ENCODE measurements around the gene CNR2.
"Not testable (repeated sequence)": the region's sequence is repeated elsewhere in the genome, so short reads cannot be mapped to it uniquely, and the experiment has no call there.

CNR2 gene

GRCh38 chr1:23836037-23836436, 77.1 kb downstream of the CNR2 start:
- Histone ChIP-seq H4K20me1 (ENCODE audit: insufficient read depth, low read length) (no peaks in the 10 kb centered on the region), H3K9ac (ENCODE audit: low read length) (no peak overlapping the region), H3K4me1 (ENCODE audit: insufficient read depth, low read length, severe bottlenecking) (peaks cover 20% of the 10 kb centered on the region), H3K27ac (ENCODE audit: low read depth, low read length, poor library complexity, severe bottlenecking) (no peak overlapping the region), H3K4me3 (ENCODE audit: low read depth, low read length, poor library complexity, severe bottlenecking) (no peak overlapping the region), H3K79me2 (ENCODE audit: insufficient read depth, low read length) (no peaks in the 10 kb centered on the region), H2AFZ (ENCODE audit: low read length) (no peak overlapping the region), H3K36me3 (ENCODE audit: insufficient read depth, low read length) (no peaks in the 10 kb centered on the region), H3F3A (ENCODE audit: insufficient read depth, low read length) (no peaks in the 10 kb centered on the region), H3K4me2 (ENCODE audit: low read length) (no peak overlapping the region), H3K9me3 (ENCODE audit: low read length) (no peaks in the 10 kb centered on the region), H3K9me2 (ENCODE audit: low read depth, low read length) (no peaks in the 10 kb centered on the region), H3K27me3 (ENCODE audit: insufficient read depth, low read length) (no peaks in the 10 kb centered on the region)
- no peak for TF ChIP-seq EZH2 (IDR thresholded peaks at IDR 0.05; ENCODE audit: borderline replicate concordance, low read length)
- TF ChIP-seq, protein P1, sequence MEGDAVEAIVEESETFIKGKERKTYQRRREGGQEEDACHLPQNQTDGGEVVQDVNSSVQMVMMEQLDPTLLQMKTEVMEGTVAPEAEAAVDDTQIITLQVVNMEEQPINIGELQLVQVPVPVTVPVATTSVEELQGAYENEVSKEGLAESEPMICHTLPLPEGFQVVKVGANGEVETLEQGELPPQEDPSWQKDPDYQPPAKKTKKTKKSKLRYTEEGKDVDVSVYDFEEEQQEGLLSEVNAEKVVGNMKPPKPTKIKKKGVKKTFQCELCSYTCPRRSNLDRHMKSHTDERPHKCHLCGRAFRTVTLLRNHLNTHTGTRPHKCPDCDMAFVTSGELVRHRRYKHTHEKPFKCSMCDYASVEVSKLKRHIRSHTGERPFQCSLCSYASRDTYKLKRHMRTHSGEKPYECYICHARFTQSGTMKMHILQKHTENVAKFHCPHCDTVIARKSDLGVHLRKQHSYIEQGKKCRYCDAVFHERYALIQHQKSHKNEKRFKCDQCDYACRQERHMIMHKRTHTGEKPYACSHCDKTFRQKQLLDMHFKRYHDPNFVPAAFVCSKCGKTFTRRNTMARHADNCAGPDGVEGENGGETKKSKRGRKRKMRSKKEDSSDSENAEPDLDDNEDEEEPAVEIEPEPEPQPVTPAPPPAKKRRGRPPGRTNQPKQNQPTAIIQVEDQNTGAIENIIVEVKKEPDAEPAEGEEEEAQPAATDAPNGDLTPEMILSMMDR (IDR thresholded peaks at IDR 0.05; ENCODE audit: low read length) = no peak

- H4K20me1 ChIP-seq (ENCODE audit: insufficient read depth, low read length); H3K27me3 ChIP-seq (ENCODE audit: insufficient read depth, low read length); H3K27ac ChIP-seq (ENCODE audit: low read depth, low read length, poor library complexity, severe bottlenecking); H3K9ac ChIP-seq (ENCODE audit: low read length); H3F3A ChIP-seq (ENCODE audit: insufficient read depth, low read length); H2AFZ ChIP-seq (ENCODE audit: low read length); H3K4me2 ChIP-seq (ENCODE audit: low read length); H3K36me3 ChIP-seq (ENCODE audit: insufficient read depth, low read length); H3K9me3 ChIP-seq (ENCODE audit: low read length); H3K79me2 ChIP-seq (ENCODE audit: insufficient read depth, low read length); H3K4me3 ChIP-seq (ENCODE audit: low read depth, low read length, poor library complexity, severe bottlenecking); H3K9me2 ChIP-seq (ENCODE audit: low read depth, low read length): not testable (repeated sequence)
- peaks cover 20% of the 10 kb centered on the region for H3K4me1 ChIP-seq (ENCODE audit: insufficient read depth, low read length, severe bottlenecking)
Observed at GRCh38 chr1:23834156-23834555, 79.0 kb downstream of the CNR2 start.

DNA sequence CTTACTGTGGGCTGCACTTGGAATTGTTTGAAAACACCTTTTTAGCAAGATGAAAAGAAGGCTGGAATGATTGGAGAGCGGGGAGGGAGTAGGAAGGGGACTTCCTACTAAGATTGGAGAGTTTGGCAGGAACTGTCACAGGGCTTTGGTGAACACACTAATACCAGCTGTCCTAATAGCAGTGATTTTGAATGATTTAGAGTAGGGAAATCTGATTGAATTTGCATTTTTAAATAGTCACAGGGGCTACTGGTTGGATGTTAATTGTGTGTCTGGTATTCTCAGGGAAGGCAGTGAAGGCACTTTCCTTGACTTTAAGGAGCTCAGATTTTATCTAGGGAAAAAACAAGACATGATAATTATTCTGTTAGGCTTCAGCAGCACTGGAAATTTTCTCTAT, 85.4 kb downstream of the CNR2 start:
- H3K4me3 ChIP-seq (ENCODE audit: low read depth, low read length, poor library complexity, severe bottlenecking) = no peak overlapping the region
- no peak for TF ChIP-seq EZH2 (IDR thresholded peaks at IDR 0.05; ENCODE audit: borderline replicate concordance, low read length)
- TF ChIP-seq, protein P1 (IDR thresholded peaks at IDR 0.05; ENCODE audit: low read length) = no peak
- H4K20me1 ChIP-seq (ENCODE audit: insufficient read depth, low read length) = no peaks in the 10 kb centered on the region
- peaks cover 7% of the 10 kb centered on the region; the same call in 1 of the 2 replicates for H3F3A ChIP-seq (ENCODE audit: insufficient read depth, low read length)
- no peaks in the 10 kb centered on the region for H3K36me3 ChIP-seq (ENCODE audit: insufficient read depth, low read length)
- H3K4me2 ChIP-seq (ENCODE audit: low read length) = no peak overlapping the region
- no peak overlapping the region for H3K9ac ChIP-seq (ENCODE audit: low read length)
- no peaks in the 10 kb centered on the region for H3K9me3 ChIP-seq (ENCODE audit: low read length)
- no peaks in the 10 kb centered on the region for H3K9me2 ChIP-seq (ENCODE audit: low read depth, low read length)
- no peaks in the 10 kb centered on the region for H3K27me3 ChIP-seq (ENCODE audit: insufficient read depth, low read length)
- no peak overlapping the region for H3K27ac ChIP-seq (ENCODE audit: low read depth, low read length, poor library complexity, severe bottlenecking)
- H3K79me2 ChIP-seq (ENCODE audit: insufficient read depth, low read length) = no peaks in the 10 kb centered on the region
- peaks cover 18% of the 10 kb centered on the region for H3K4me1 ChIP-seq (ENCODE audit: insufficient read depth, low read length, severe bottlenecking)
- no peak overlapping the region for H2AFZ ChIP-seq (ENCODE audit: low read length)

DNA sequence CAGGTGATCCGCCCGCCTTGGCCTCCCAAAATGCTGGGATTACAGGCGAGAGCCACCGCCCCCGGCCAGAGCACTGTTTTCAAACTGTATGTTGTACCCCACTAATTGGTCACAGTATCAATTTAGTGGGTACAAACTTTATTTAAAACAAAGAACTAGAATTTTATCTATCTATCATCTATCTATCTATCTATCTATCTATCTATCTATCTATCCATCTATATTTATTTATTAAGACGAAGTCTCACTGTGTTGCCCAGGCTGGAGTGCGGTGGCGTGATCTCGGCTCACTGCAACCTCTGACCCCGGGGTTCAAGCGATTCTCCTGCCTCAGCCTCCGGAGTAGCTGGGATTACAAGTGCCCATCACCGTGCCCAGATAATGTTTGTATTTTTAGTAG, 86.6 kb downstream of the CNR2 start:
- H3F3A ChIP-seq (ENCODE audit: insufficient read depth, low read length); H3K4me2 ChIP-seq (ENCODE audit: low read length); H3K27ac ChIP-seq (ENCODE audit: low read depth, low read length, poor library complexity, severe bottlenecking); H3K4me3 ChIP-seq (ENCODE audit: low read depth, low read length, poor library complexity, severe bottlenecking); H3K27me3 ChIP-seq (ENCODE audit: insufficient read depth, low read length); H2AFZ ChIP-seq (ENCODE audit: low read length); H3K9me2 ChIP-seq (ENCODE audit: low read depth, low read length); H3K9ac ChIP-seq (ENCODE audit: low read length); H4K20me1 ChIP-seq (ENCODE audit: insufficient read depth, low read length); H3K9me3 ChIP-seq (ENCODE audit: low read length); H3K36me3 ChIP-seq (ENCODE audit: insufficient read depth, low read length); H3K79me2 ChIP-seq (ENCODE audit: insufficient read depth, low read length): not testable (repeated sequence)
- peaks cover 18% of the 10 kb centered on the region for H3K4me1 ChIP-seq (ENCODE audit: insufficient read depth, low read length, severe bottlenecking)
